ENCODE data around the gene ASCC2. TPM values are rescaled to one million over a fixed set of nuclear protein-coding genes. Genes with fewer than 3 reads are reported as not detected.

ASCC2 gene
- total RNA-seq, 1 experiment from 2014 or later = 43.6 TPM

Other genes starting within 250 kb of the ASCC2 start
- gene NF2, start 234.6 kb downstream of the ASCC2 start, total RNA-seq (2021) = 56.2 to 56.9 TPM (median 56.8 TPM) in 3 replicates
- 0.11 to 0.17 TPM in 2 of 3 replicates, not detected in the other for gene CABP7, start 118.3 kb downstream of the ASCC2 start, total RNA-seq (2021)
- gene ZMAT5, start 71.3 kb downstream of the ASCC2 start, total RNA-seq (2021) = 13.4 to 17.3 TPM (median 17.2 TPM) in 3 replicates
- gene UQCR10, start 70.9 kb downstream of the ASCC2 start, total RNA-seq (2021) = 119 to 140 TPM (median 131 TPM) in 3 replicates
- gene MTMR3, start 44.9 kb upstream of the ASCC2 start, total RNA-seq (2021) = 17.0 to 19.5 TPM (median 19.2 TPM) in 3 replicates
- gene HORMAD2, start 242.2 kb upstream of the ASCC2 start, total RNA-seq (2021) = not detected in 3 replicates

All from WTC11 (cell line).